Activated T-cell treated with anti-CD3 and anti-CD28 coated beads, Interleukin-2, amount 50 U/mL, for 24 hours (primary cell): ENCODE data around the gene APBB1.

Experiments used
- DNase-seq: peaks from one replicate; pipeline ENCODE4 v3.0.0-alpha.2; 2020
- H3K27ac Mint-ChIP-seq: 2 replicates; pipeline ENCODE4 v1.8.0; 2020; ENCODE audit warnings: mild to moderate bottlenecking, mixed read lengths
- H3K27me3 Mint-ChIP-seq: 2 replicates; pipeline ENCODE4 v1.8.0; 2020; ENCODE audit warnings: mixed read lengths
- H3K36me3 Mint-ChIP-seq: 2 replicates; pipeline ENCODE4 v1.8.0; 2020; ENCODE audit warnings: low read depth, mixed read lengths
- H3K4me1 Mint-ChIP-seq: 2 replicates; pipeline ENCODE4 v1.8.0; 2020; ENCODE audit warnings: low read depth, mixed read lengths
- H3K4me3 Mint-ChIP-seq: 2 replicates; pipeline ENCODE4 v1.8.0; 2020; ENCODE audit warnings: mild to moderate bottlenecking, moderate library complexity, mixed read lengths
- H3K9me3 Mint-ChIP-seq: 2 replicates; pipeline ENCODE4 v1.8.0; 2020; ENCODE audit warnings: mixed read lengths

The APBB1 gene

GRCh38 chr11:6419009-6419631, at the start of gene APBB1:
TSS of gene APBB1 (minus strand) at chr11:6419094. CDS start at chr11:6411347, 7,747 bp downstream.
- Mint-ChIP-seq H3K27ac (peak within 1 kb of the TSS; percentile 73), H3K4me1 (peaks cover 8% of the 10 kb centered on the region), H3K9me3 (no peaks in the 10 kb centered on the region), H3K36me3 (no peaks in the 10 kb centered on the region), H3K4me3 (no peak within 1 kb of the TSS), H3K27me3 (peaks cover 6% of the 10 kb centered on the region)
- DNase-seq, result peak; percentile 86

DNA sequence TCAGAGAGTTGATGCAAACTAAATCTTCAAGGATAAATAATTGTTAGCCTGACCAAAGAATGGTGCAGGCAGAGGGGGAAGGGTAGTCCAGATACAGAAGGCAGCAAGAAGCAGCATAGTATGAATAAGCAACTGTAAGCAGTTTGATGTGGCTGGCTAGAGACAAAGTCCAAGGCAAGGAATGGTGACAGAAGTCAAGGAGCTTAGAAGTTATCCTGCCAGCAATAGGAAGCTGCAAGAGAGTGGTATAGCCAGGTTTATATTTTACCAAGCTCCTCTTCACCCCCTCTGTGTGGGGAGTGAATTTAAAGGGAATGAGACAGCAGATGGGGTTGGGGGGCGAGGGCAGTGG, 40.2 kb upstream of the APBB1 start:
- H3K4me1 Mint-ChIP-seq, result no peaks in the 10 kb centered on the region
- DNase-seq, result no peak
- peaks cover 20% of the 10 kb centered on the region for H3K36me3 Mint-ChIP-seq
- H3K9me3 Mint-ChIP-seq, result no peaks in the 10 kb centered on the region
- H3K27ac Mint-ChIP-seq, result no peak overlapping the region
- no peak overlapping the region for H3K4me3 Mint-ChIP-seq
- H3K27me3 Mint-ChIP-seq, result no peaks in the 10 kb centered on the region

- no peaks in the 10 kb centered on the region for H3K4me1 Mint-ChIP-seq
- no peak overlapping the region for H3K27ac Mint-ChIP-seq
- H3K9me3 Mint-ChIP-seq, result no peaks in the 10 kb centered on the region
- H3K36me3 Mint-ChIP-seq, result peaks cover 16% of the 10 kb centered on the region
- no peaks in the 10 kb centered on the region for H3K27me3 Mint-ChIP-seq
- no peak overlapping the region for H3K4me3 Mint-ChIP-seq
- no peak for DNase-seq
Observed at GRCh38 chr11:6458352-6459098, 39.6 kb upstream of the APBB1 start.

GRCh38 chr11:6457581-6458320, 38.9 kb upstream of the APBB1 start:
- no peak for DNase-seq
- Mint-ChIP-seq H3K27me3 (no peaks in the 10 kb centered on the region), H3K36me3 (peaks cover 18% of the 10 kb centered on the region), H3K9me3 (no peaks in the 10 kb centered on the region), H3K4me3 (no peak overlapping the region), H3K4me1 (no peaks in the 10 kb centered on the region), H3K27ac (no peak overlapping the region)

DNA sequence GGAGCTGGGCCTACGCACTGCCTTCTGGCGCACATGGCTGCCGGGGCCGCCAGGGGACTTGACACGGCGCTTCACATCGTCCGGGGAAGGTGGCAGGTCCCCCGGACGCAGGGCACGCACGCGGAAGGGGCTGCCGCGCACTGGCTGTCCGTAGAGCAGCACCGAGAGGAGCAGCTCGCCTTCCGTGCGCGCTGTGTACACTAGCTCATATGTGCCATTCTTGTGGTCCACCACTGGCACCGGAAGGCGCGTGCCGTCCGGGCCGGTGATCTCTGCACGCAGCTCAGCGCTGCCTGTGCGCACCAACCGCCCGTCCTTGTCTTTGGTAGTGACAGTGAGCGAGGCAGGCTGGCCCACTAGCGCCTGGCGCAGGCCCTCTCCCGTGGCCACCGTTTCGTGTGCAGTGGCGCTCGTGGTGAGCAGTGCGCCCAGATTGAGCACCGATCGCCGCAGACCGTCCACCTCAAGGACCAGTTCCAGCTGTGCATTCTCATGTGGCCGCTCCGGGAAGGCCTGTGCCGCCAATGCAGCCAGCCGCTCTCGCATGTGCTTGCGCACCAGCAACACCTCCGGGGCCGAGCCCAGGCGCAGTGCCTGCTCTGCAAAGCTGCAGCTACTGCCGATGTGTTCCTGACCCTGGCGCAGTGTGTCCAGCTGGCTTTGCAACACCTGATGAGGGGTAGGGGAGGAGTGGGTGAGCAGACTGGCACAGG, 37.6 kb upstream of the APBB1 start:
- Mint-ChIP-seq H3K4me1 (no peaks in the 10 kb centered on the region), H3K9me3 (no peaks in the 10 kb centered on the region), H3K4me3 (no peak overlapping the region), H3K36me3 (peaks cover 18% of the 10 kb centered on the region), H3K27me3 (no peaks in the 10 kb centered on the region), H3K27ac (no peak overlapping the region)
- DNase-seq, result no peak

DNA sequence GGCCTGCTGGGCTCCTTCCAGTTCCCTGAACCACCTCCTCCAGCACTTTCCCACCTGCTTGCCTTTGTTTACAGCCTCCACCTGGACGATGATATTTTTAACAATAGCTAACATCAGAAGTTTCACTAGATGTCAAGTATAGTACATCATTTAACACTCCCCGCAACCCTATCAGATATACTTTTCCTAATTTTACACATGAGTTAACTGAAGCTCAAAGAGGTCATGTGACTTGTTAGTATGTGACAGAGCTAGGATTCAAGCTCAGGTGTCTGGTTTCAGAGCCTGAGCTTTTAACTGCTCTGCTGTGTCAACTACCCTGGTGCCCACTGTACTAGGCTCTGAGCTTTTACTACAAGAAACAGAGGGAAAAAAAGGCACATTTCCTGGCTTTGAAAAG, 36.2 kb upstream of the APBB1 start:
- no peak for DNase-seq
- no peaks in the 10 kb centered on the region for H3K4me1 Mint-ChIP-seq
- no peaks in the 10 kb centered on the region for H3K9me3 Mint-ChIP-seq
- H3K4me3 Mint-ChIP-seq, result no peak overlapping the region
- peaks cover 18% of the 10 kb centered on the region for H3K36me3 Mint-ChIP-seq
- no peak overlapping the region for H3K27ac Mint-ChIP-seq
- no peaks in the 10 kb centered on the region for H3K27me3 Mint-ChIP-seq

- no peak overlapping the region for H3K4me3 Mint-ChIP-seq
- H3K27ac Mint-ChIP-seq, result no peak overlapping the region
- no peaks in the 10 kb centered on the region for H3K27me3 Mint-ChIP-seq
- no peaks in the 10 kb centered on the region for H3K9me3 Mint-ChIP-seq
- no peak for DNase-seq
- H3K36me3 Mint-ChIP-seq, result peaks cover 18% of the 10 kb centered on the region
- H3K4me1 Mint-ChIP-seq, result no peaks in the 10 kb centered on the region
Observed at GRCh38 chr11:6453152-6453551, 34.3 kb upstream of the APBB1 start.

DNA sequence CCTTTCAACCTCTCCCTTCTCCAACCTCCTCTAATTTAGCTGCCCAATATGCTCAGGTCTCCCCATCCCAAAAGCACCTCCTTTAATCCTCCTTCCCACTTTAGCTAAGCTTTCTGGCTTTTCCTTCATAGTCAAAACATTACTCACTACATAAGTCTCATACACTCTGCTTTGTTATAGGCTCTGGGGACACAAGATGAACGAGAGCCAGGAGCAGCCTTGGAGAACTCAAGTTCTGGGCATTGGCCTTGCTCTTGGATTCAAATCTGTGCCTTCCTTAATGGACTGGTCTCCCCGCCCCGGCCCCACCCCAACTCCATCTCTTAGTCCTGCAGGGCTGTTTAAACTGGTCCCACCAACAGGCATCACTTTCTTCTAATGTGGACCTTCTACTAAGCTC, 33.3 kb upstream of the APBB1 start:
- DNase-seq, result no peak
- no peaks in the 10 kb centered on the region for H3K4me1 Mint-ChIP-seq
- no peaks in the 10 kb centered on the region for H3K9me3 Mint-ChIP-seq
- H3K36me3 Mint-ChIP-seq, result peaks cover 18% of the 10 kb centered on the region
- H3K27ac Mint-ChIP-seq, result no peak overlapping the region
- H3K4me3 Mint-ChIP-seq, result no peak overlapping the region
- H3K27me3 Mint-ChIP-seq, result no peaks in the 10 kb centered on the region

DNA sequence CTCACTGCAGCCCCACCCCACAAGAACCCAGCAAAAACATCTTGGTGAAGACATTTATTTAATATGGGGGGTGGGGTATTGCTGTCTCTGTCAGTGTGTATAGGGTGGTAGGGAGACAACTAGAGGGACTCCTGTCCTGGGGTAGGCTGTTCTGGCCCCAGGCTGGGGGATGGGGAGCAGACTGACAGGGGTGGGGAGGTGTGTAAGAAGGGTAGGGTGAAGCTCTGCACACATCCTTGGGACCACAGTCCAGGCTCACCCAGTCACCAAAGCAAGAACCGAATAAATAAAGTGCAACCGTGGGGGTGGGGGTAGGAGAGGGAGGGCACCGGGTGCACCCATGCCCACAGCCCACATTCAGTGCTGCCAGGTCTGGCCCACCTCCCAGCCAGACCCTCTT, 29.7 kb upstream of the APBB1 start:
- H3K9me3 Mint-ChIP-seq, result no peaks in the 10 kb centered on the region

GRCh38 chr11:6443269-6444003, 24.5 kb upstream of the APBB1 start:
- Mint-ChIP-seq H3K4me1 (no peaks in the 10 kb centered on the region), H3K4me3 (no peak overlapping the region), H3K36me3 (no peaks in the 10 kb centered on the region), H3K9me3 (no peaks in the 10 kb centered on the region), H3K27me3 (no peaks in the 10 kb centered on the region), H3K27ac (no peak overlapping the region)
- peak; percentile 68 for DNase-seq

More for the DNA sequence above, 29.7 kb upstream of the APBB1 start:
- Mint-ChIP-seq H3K27me3 (no peaks in the 10 kb centered on the region), H3K4me3 (no peak overlapping the region), H3K36me3 (peaks cover 3% of the 10 kb centered on the region), H3K27ac (no peak overlapping the region), H3K4me1 (no peaks in the 10 kb centered on the region)
- DNase-seq, result no peak

- Mint-ChIP-seq H3K4me3 (no peak overlapping the region), H3K36me3 (no peaks in the 10 kb centered on the region), H3K27ac (no peak overlapping the region), H3K27me3 (no peaks in the 10 kb centered on the region), H3K9me3 (no peaks in the 10 kb centered on the region), H3K4me1 (no peaks in the 10 kb centered on the region)
- no peak for DNase-seq
Observed at GRCh38 chr11:6442441-6442840, 23.5 kb upstream of the APBB1 start.

DNA sequence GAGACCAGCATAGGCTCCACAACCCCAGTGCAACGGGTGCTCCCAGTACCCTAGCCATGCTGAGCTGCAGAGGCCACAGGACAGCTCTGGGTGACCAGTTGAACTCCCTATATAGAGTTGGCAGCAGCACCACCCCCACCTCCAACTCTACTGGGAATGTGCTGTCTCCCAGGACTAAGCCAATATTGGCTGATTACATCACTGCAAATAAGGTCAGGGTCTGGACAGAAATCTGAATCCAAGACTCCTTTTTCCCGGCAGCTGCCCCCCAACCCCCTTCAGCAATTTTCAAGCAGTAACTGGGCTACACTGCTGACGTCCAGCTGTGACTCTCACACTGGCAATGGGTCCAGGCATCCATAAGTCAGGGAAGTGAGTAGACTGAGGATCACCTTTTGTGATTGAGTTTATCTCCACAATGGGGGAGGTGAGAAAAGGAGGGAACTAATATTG, 22.0 kb upstream of the APBB1 start, which contains the start of gene HPX:
TSS of gene HPX (minus strand) at position 82 of the 453 bp plus-strand sequence. CDS start at position 58, 24 bp downstream.
- Mint-ChIP-seq H3K4me1 (no peaks in the 10 kb centered on the region), H3K4me3 (no peak within 1 kb of the TSS), H3K9me3 (no peaks in the 10 kb centered on the region)

GRCh38 chr11:6438979-6439571, 20.2 kb upstream of the APBB1 start:
- H3K27ac Mint-ChIP-seq, result no peak overlapping the region
- no peaks in the 10 kb centered on the region for H3K36me3 Mint-ChIP-seq
- H3K27me3 Mint-ChIP-seq, result no peaks in the 10 kb centered on the region
- peak; percentile 44 for DNase-seq
- H3K4me3 Mint-ChIP-seq, result no peak overlapping the region
- H3K9me3 Mint-ChIP-seq, result no peaks in the 10 kb centered on the region
- H3K4me1 Mint-ChIP-seq, result no peaks in the 10 kb centered on the region

More for the DNA sequence above, 22.0 kb upstream of the APBB1 start, which contains the start of gene HPX:
- Mint-ChIP-seq H3K36me3 (no peaks in the 10 kb centered on the region), H3K27me3 (no peaks in the 10 kb centered on the region), H3K27ac (no peak within 1 kb of the TSS)
- no peak for DNase-seq
